WTC11 (cell line): ENCODE results near the gene ELAPOR1.

Source experiments
- CTCF ChIP-seq: fragments of 200-600 bp; IDR thresholded peaks from 2 replicates; pipeline ENCODE4 v1.8.0; 2022; ENCODE audit warnings: antibody characterized with exemption
- NFYB ChIP-seq: sonication (generic); formaldehyde crosslinking; conservative IDR thresholded peaks from 2 replicates; pipeline ENCODE4 v1.8.0; 2022; ENCODE audit warnings: low read depth, missing genetic modification reagents
- PRDM15 ChIP-seq: sonication (generic); formaldehyde crosslinking; IDR thresholded peaks from 2 replicates; pipeline ENCODE4 v1.8.0; 2022; ENCODE audit warnings: missing genetic modification reagents
- SP1 ChIP-seq: sonication (generic); formaldehyde crosslinking; conservative IDR thresholded peaks from 2 replicates; pipeline ENCODE4 v1.8.1; 2022; ENCODE audit warnings: missing genetic modification reagents
- TF ChIP-seq, protein P1 (sequence below): sonication (generic); formaldehyde crosslinking; IDR thresholded peaks from 2 replicates; pipeline ENCODE4 v1.8.1; 2023; ENCODE audit warnings: mild to moderate bottlenecking, moderate library complexity, missing genetic modification reagents

GRCh38 chr1:109135940-109136339 lies 22.0 kb downstream of the ELAPOR1 start:
- TF ChIP-seq PRDM15 (CRISPR knock-in tag), result no peak
- no peak for TF ChIP-seq CTCF
- TF ChIP-seq SP1, result no peak
- TF ChIP-seq, protein P1, sequence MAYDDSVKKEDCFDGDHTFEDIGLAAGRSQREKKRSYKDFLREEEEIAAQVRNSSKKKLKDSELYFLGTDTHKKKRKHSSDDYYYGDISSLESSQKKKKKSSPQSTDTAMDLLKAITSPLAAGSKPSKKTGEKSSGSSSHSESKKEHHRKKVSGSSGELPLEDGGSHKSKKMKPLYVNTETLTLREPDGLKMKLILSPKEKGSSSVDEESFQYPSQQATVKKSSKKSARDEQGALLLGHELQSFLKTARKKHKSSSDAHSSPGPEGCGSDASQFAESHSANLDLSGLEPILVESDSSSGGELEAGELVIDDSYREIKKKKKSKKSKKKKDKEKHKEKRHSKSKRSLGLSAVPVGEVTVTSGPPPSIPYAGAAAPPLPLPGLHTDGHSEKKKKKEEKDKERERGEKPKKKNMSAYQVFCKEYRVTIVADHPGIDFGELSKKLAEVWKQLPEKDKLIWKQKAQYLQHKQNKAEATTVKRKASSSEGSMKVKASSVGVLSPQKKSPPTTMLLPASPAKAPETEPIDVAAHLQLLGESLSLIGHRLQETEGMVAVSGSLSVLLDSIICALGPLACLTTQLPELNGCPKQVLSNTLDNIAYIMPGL (CRISPR knock-in tag), result no peak
- TF ChIP-seq NFYB (CRISPR knock-in tag), result no peak
